GM19397 (cell line): ENCODE data around the gene PRIMPOL.
"Not testable (repeated sequence)": the region's sequence is repeated elsewhere in the genome, so short reads cannot be mapped to it uniquely, and the experiment has no call there.

Experiments used
- ATAC-seq: cut with Tn5 transposase; IDR thresholded peaks from one replicate; pipeline ENCODE4 v1.9.1; 2021; ENCODE audit warnings: mild to moderate bottlenecking, moderate library complexity; ENCODE audit not compliant: unreplicated experiment

PRIMPOL gene

GRCh38 chr4:184702114-184702513 lies 52.6 kb downstream of the PRIMPOL start:
- no peak for ATAC-seq

GRCh38 chr4:184705692-184706091 lies 56.2 kb downstream of the PRIMPOL start:
- ATAC-seq: no peak

- ATAC-seq: no peak
Observed at GRCh38 chr4:184706453-184706852, 56.9 kb downstream of the PRIMPOL start.

- ATAC-seq: no peak
Observed at GRCh38 chr4:184712322-184712721, 62.8 kb downstream of the PRIMPOL start.

GRCh38 chr4:184713887-184714286 lies 64.3 kb downstream of the PRIMPOL start:
- no peak for ATAC-seq

- ATAC-seq: no peak
Observed at GRCh38 chr4:184715526-184715925, 66.0 kb downstream of the PRIMPOL start.

- no peak for ATAC-seq
Observed at GRCh38 chr4:184719407-184719806, 69.9 kb downstream of the PRIMPOL start.

- ATAC-seq: no peak
Observed at GRCh38 chr4:184721254-184721653, 71.7 kb downstream of the PRIMPOL start.

GRCh38 chr4:184722798-184723197 lies 73.3 kb downstream of the PRIMPOL start:
- no peak for ATAC-seq

GRCh38 chr4:184727430-184727829 lies 77.9 kb downstream of the PRIMPOL start:
- ATAC-seq: no peak

GRCh38 chr4:184728858-184729257 lies 79.3 kb downstream of the PRIMPOL start:
- ATAC-seq: no peak

GRCh38 chr4:184729946-184730345 lies 80.4 kb downstream of the PRIMPOL start:
- no peak for ATAC-seq

- ATAC-seq: no peak
Observed at GRCh38 chr4:184731056-184731455, 81.5 kb downstream of the PRIMPOL start.

GRCh38 chr4:184732126-184732525 lies 82.6 kb downstream of the PRIMPOL start:
- ATAC-seq: no peak

GRCh38 chr4:184733654-184734524 lies 84.4 kb downstream of the PRIMPOL start, which contains the start of gene CENPU:
CENPU (minus strand) TSS chr4:184734096; CDS start chr4:184734062, 34 bp downstream.
- ATAC-seq: peak; percentile 90

- no peak for ATAC-seq
Observed at GRCh38 chr4:184734758-184735157, 85.2 kb downstream of the PRIMPOL start.

- ATAC-seq: not testable (repeated sequence)
Observed at GRCh38 chr4:184739575-184739974, 90.0 kb downstream of the PRIMPOL start.

- no peak for ATAC-seq
Observed at GRCh38 chr4:184740980-184741391, 91.4 kb downstream of the PRIMPOL start.

GRCh38 chr4:184741651-184742050 lies 92.1 kb downstream of the PRIMPOL start:
- not testable (repeated sequence) for ATAC-seq

- no peak for ATAC-seq
Observed at GRCh38 chr4:184743650-184744049, 94.1 kb downstream of the PRIMPOL start.

GRCh38 chr4:184744236-184744635 lies 94.7 kb downstream of the PRIMPOL start:
- no peak for ATAC-seq
